Nephron (organoid): ENCODE data around the gene KRTAP4-3.
"Not testable (repeated sequence)": the region's sequence is repeated elsewhere in the genome, so short reads cannot be mapped to it uniquely, and the experiment has no call there.

ENCODE experiments used
- H3K27ac Mint-ChIP-seq, 3 experiments: 2 replicates each; pipeline ENCODE4 v1.8.0; 2020; ENCODE audit warnings: mixed read lengths in 3 of 3, mild to moderate bottlenecking in 2 of 3, moderate library complexity in 1 of 3
- H3K27me3 Mint-ChIP-seq: 2 replicates; pipeline ENCODE4 v1.8.0; 2021; ENCODE audit warnings: low read depth, mild to moderate bottlenecking, moderate library complexity, mixed read lengths
- H3K36me3 Mint-ChIP-seq: 2 replicates; pipeline ENCODE4 v1.8.0; 2020; ENCODE audit warnings: low read depth, mixed read lengths
- H3K4me1 Mint-ChIP-seq: 2 replicates; pipeline ENCODE4 v1.8.0; 2020; ENCODE audit warnings: mixed read lengths
- H3K4me3 Mint-ChIP-seq, 3 experiments: 2 replicates each; pipeline ENCODE4 v1.8.0; 2020; ENCODE audit warnings: mild to moderate bottlenecking in 3 of 3, mixed read lengths in 3 of 3, moderate library complexity in 2 of 3
- H3K9me3 Mint-ChIP-seq: 2 replicates; pipeline ENCODE4 v1.8.0; 2020; ENCODE audit warnings: mixed read lengths
- CTCF ChIP-seq, 3 experiments: fragments of 200-600 bp; sonication (generic); IDR thresholded peaks; one replicate each; pipeline ENCODE4 v1.5.0; 2021; ENCODE audit warnings: antibody characterized with exemption in 3 of 3; ENCODE audit not compliant: unreplicated experiment in 3 of 3

KRTAP4-3 gene

GRCh38 chr17:41141361-41141760, 26.7 kb downstream of the KRTAP4-3 start:
- TF ChIP-seq CTCF (IDR thresholded peaks at IDR 0.05; ENCODE audit: unreplicated experiment in 3 of 3) = no peak
- Mint-ChIP-seq H3K27ac (no peak overlapping the region), H3K4me1 (no peaks in the 10 kb centered on the region), H3K27me3 (peaks cover 4% of the 10 kb centered on the region), H3K4me3 (no peak overlapping the region), H3K9me3 (peaks cover 44% of the 10 kb centered on the region), H3K36me3 (peaks cover 4% of the 10 kb centered on the region)

DNA sequence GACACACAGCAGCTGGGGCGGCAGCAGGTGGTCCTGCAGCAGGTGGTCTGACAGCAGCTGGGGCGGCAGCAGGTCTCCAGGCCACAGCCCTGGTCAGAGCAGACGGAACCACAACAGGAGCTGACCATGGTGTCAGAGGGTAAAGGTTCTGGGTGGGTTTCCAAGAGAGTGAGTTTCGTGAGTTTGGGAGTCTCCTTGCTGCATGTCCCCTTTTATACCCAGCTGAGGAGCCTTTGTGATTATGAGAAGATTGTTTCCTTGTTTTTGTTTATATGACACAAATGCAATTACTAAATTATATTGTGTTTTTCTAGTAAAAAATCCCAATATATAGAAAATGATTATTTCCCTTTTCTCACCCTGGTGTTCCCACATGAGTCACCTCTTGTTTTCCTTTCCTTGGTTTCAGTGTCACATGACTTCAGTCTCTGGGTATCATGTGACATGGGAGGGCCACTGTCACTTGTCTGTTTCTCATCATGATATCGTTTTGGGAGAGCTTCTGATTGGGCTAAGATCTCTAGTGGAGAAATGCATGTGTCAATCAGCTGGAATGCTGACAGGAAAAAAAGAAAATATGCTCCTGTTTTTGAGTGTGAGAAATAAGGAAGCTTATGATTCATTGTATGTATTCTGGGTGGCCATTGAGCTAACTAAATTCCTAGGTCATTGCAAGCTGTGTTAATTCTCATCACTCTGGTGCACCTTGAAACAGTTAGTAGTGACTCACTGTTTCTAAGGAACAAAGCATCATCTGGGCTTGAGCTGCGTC, 27.5 kb downstream of the KRTAP4-3 start, which contains the start of gene KRTAP4-6:
KRTAP4-6 (minus strand) TSS at position 185 of the 772 bp plus-strand sequence; CDS start at position 128, 57 bp downstream.
- Mint-ChIP-seq H3K4me1 (no peaks in the 10 kb centered on the region), H3K27ac (no peak within 1 kb of the TSS), H3K4me3 (no peak within 1 kb of the TSS), H3K27me3 (peaks cover 7% of the 10 kb centered on the region), H3K36me3 (peaks cover 4% of the 10 kb centered on the region), H3K9me3 (peaks cover 44% of the 10 kb centered on the region)
- TF ChIP-seq CTCF (IDR thresholded peaks at IDR 0.05; ENCODE audit: unreplicated experiment in 3 of 3) = no peak

DNA sequence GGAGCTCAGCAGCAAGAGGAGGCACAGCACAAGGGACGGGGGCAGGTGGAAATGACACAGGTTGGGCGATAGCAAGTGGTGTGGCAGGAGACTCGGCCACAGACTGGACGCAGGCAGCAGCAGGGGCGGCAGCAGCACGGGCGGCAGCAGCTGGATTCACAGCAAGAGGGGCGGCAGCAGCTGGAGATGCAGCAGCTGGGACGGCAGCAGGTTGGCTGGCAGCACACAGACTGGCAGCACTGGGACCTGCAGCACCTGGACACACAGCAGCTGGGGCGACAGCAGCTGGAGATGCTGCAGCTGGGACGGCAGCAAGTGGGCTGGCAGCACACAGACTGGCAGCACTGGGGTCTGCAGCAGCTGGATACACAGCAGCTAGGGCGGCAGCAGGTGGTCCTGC, 28.2 kb downstream of the KRTAP4-3 start:
- H3K27me3 Mint-ChIP-seq, H3K4me1 Mint-ChIP-seq, H3K4me3 Mint-ChIP-seq, H3K36me3 Mint-ChIP-seq, H3K27ac Mint-ChIP-seq: not testable (repeated sequence)
- H3K9me3 Mint-ChIP-seq = peaks cover 40% of the 10 kb centered on the region

DNA sequence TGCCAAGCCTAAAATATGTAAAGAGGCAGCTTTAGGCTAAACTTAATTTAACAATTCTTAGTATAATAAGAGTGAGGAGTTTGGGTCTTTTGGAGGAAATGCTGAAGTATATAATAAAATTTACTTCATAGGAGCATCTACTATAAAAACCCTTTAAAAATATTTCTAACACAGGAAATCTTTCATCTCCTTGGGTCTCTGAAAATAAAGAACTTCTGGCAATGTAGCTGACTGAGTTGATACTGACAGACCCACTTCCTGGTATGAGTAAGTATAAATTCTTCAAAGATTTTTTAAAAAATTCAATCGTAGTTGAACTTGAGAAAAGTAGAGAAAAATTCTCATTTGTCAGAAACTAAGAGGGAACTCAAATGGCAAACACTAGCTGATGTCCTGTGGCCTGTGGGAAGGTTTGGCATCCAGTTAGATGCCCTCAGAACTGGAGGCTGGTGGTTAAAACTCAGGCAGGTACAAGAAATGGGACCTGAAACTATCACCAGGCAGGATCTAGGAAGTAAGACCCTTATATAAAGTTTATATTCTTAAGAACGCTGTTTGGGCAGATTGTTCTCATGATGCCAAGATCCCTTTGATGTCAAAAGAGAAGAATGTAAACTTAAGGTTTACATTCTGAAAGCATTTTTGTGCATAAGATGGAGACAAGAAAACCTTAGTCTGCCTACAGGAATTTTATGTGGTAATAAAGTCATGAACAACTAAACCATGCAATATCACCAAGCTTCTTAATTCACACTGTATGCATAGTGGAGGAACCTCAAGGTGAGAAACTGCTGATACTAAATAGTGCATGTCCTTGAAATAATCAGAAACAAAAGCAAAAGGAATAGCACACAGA, 33.9 kb downstream of the KRTAP4-3 start:
- no peak for TF ChIP-seq CTCF (IDR thresholded peaks at IDR 0.05; ENCODE audit: unreplicated experiment in 3 of 3)
- H3K27ac Mint-ChIP-seq = no peak overlapping the region
- peaks cover 9% of the 10 kb centered on the region for H3K9me3 Mint-ChIP-seq
- peaks cover 7% of the 10 kb centered on the region for H3K27me3 Mint-ChIP-seq
- no peaks in the 10 kb centered on the region for H3K36me3 Mint-ChIP-seq
- no peak overlapping the region for H3K4me3 Mint-ChIP-seq
- H3K4me1 Mint-ChIP-seq = no peaks in the 10 kb centered on the region

GRCh38 chr17:41131979-41132378, 36.0 kb downstream of the KRTAP4-3 start:
- H3K27ac Mint-ChIP-seq = no peak overlapping the region
- no peaks in the 10 kb centered on the region for H3K9me3 Mint-ChIP-seq
- H3K4me3 Mint-ChIP-seq = no peak overlapping the region
- no peak for TF ChIP-seq CTCF (IDR thresholded peaks at IDR 0.05; ENCODE audit: unreplicated experiment in 3 of 3)
- H3K36me3 Mint-ChIP-seq = no peaks in the 10 kb centered on the region
- H3K4me1 Mint-ChIP-seq = no peaks in the 10 kb centered on the region
- H3K27me3 Mint-ChIP-seq = peaks cover 7% of the 10 kb centered on the region

- H3K4me1 Mint-ChIP-seq = no peaks in the 10 kb centered on the region
- H3K9me3 Mint-ChIP-seq = peaks cover 3% of the 10 kb centered on the region
- no peaks in the 10 kb centered on the region for H3K36me3 Mint-ChIP-seq
- peaks cover 12% of the 10 kb centered on the region for H3K27me3 Mint-ChIP-seq
- no peak overlapping the region for H3K4me3 Mint-ChIP-seq
- no peak overlapping the region for H3K27ac Mint-ChIP-seq
- no peak for TF ChIP-seq CTCF (IDR thresholded peaks at IDR 0.05; ENCODE audit: unreplicated experiment in 3 of 3)
Measured at GRCh38 chr17:41127371-41127770, 40.6 kb downstream of the KRTAP4-3 start.
